OCI-LY3 (cell line): ENCODE data around the gene ZNF260.

Experiments used
- EZH2phosphoT487 ChIP-seq: fragments of 200-600 bp; shearing (Covaris generic); IDR thresholded peaks from 2 replicates; pipeline ENCODE4 v1.6.1; 2018; ENCODE audit warnings: antibody characterized with exemption, mixed run types, low read depth
- TF ChIP-seq, protein P1 (sequence below): fragments of 200-600, 300-600 bp; sonication (generic); IDR thresholded peaks from 2 replicates; pipeline ENCODE4 v1.5.1; 2014; ENCODE audit warnings: antibody characterized with exemption, low read length, low read depth

DNA sequence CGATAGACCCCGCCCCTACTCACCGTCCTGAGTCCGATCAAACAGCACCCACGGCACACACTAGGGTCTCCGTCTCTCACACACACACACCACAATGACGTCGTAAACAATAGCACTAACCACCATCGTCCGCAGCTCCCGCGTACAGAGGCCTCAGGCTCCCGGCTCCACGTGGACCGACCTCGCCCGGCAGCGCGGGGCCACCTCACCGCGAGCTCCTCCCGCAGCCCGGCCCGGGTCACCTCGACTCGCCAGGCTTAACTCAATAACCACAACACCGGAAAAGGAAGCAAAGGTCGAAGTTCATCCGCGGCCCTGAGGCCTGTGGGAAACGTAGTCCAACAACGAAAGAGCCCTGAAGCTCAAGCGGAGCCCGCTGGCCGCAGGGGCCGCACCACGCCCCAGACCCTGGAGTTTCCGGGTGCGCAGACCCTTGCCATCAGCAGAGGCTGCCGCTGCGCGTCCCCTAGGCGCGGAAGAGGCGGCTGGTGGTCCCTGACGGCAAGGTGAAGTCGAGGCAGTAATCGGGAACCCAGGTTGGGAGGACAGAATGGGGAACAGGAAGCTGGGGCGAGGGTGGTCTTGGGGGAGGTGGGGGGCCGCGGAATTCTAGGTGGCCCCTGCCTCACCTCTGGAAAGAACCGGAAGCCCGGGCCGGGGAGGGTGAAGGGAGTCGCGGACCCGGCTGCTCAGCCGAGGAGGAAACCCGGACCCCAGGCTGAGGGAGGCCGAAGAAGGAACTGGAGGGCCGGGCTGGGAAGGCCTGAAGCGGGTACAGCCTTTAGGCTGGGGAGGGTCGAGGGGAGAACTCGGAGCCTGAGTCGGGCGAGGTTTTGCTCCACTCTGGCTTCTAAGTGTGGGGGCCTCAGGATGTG is 45.2 kb upstream of the ZNF260 start, which contains the start of gene ZNF529:
- TF ChIP-seq, protein P1, sequence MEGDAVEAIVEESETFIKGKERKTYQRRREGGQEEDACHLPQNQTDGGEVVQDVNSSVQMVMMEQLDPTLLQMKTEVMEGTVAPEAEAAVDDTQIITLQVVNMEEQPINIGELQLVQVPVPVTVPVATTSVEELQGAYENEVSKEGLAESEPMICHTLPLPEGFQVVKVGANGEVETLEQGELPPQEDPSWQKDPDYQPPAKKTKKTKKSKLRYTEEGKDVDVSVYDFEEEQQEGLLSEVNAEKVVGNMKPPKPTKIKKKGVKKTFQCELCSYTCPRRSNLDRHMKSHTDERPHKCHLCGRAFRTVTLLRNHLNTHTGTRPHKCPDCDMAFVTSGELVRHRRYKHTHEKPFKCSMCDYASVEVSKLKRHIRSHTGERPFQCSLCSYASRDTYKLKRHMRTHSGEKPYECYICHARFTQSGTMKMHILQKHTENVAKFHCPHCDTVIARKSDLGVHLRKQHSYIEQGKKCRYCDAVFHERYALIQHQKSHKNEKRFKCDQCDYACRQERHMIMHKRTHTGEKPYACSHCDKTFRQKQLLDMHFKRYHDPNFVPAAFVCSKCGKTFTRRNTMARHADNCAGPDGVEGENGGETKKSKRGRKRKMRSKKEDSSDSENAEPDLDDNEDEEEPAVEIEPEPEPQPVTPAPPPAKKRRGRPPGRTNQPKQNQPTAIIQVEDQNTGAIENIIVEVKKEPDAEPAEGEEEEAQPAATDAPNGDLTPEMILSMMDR = no peak; the same call in 1 of the 2 replicates
- TF ChIP-seq EZH2phosphoT487 = no peak
